Fibroblast of lung (primary cell): Measurements from ENCODE around the gene P4HA3. TPM values are rescaled to one million over a fixed set of nuclear protein-coding genes. Genes with fewer than 3 reads are reported as not detected.

Experiments
- DNase-seq, 2 donors: peaks; one replicate each; pipeline versions ENCODE4 v3.0.0 to v3.0.0-alpha.2; 2010; ENCODE audit warnings: low read depth in 2 of 2
- H2AFZ ChIP-seq: 2 replicates; pipeline ENCODE4 v1.5.1; 2012; ENCODE audit warnings: low read length, control low read depth, inconsistent platforms
- H3K27ac ChIP-seq: 2 replicates; pipeline ENCODE4 v1.5.1; 2011; ENCODE audit warnings: low read length, control low read depth; ENCODE audit not compliant: insufficient read depth
- H3K27me3 ChIP-seq: 2 replicates; pipeline ENCODE4 v1.5.1; 2011; ENCODE audit warnings: mild to moderate bottlenecking, low read length; ENCODE audit not compliant: control insufficient read depth, insufficient read depth
- H3K36me3 ChIP-seq: 2 replicates; pipeline ENCODE4 v1.5.1; 2011; ENCODE audit warnings: low read length; ENCODE audit not compliant: control insufficient read depth, insufficient read depth
- H3K4me1 ChIP-seq: 2 replicates; pipeline ENCODE4 v1.5.1; 2011; ENCODE audit warnings: low read length; ENCODE audit not compliant: control insufficient read depth, insufficient read depth; ENCODE audit errors: extremely low read depth
- H3K4me2 ChIP-seq: 2 replicates; pipeline ENCODE4 v1.5.1; 2011; ENCODE audit warnings: low read length, control low read depth; ENCODE audit not compliant: insufficient read depth; ENCODE audit errors: extremely low read depth
- H3K4me3 ChIP-seq, 4 experiments: fragments of 200-600 bp in 1 of 4; sonication (generic) in 1 of 4; replicated peaks in 1 of 4; 2 replicates each; pipeline ENCODE4 v1.5.1; 2011 to 2016; ENCODE audit warnings: low read length in 4 of 4, low read depth in 3 of 4, mild to moderate bottlenecking in 3 of 4, control low read depth in 2 of 4, inconsistent platforms in 1 of 4, mixed read lengths in 1 of 4; ENCODE audit not compliant: insufficient read depth in 1 of 4; ENCODE audit errors: control extremely low read depth in 1 of 4
- H3K79me2 ChIP-seq: 2 replicates; pipeline ENCODE4 v1.5.1; 2012; ENCODE audit warnings: mild to moderate bottlenecking, low read length, inconsistent platforms; ENCODE audit not compliant: control insufficient read depth, insufficient read depth
- H3K9ac ChIP-seq: 2 replicates; pipeline ENCODE4 v1.5.1; 2011; ENCODE audit warnings: mild to moderate bottlenecking, low read length, control low read depth; ENCODE audit not compliant: insufficient read depth
- H3K9me3 ChIP-seq: 2 replicates; pipeline ENCODE4 v1.5.1; 2012; ENCODE audit warnings: low read depth, low read length; ENCODE audit not compliant: control insufficient read depth, insufficient read depth
- H4K20me1 ChIP-seq: 2 replicates; pipeline ENCODE4 v1.5.1; 2011; ENCODE audit warnings: low read length; ENCODE audit not compliant: control insufficient read depth, insufficient read depth; ENCODE audit errors: extremely low read depth
- CTCF ChIP-seq, 2 donors: IDR thresholded peaks in 1 of 2; conservative IDR thresholded peaks in 1 of 2; 1 replicate in 1 of 2; 2 replicates in 1 of 2; pipeline ENCODE4 v1.5.1; 2011 to 2012; ENCODE audit warnings: low read length in 2 of 2, control low read depth in 1 of 2, inconsistent platforms in 1 of 2, low read depth in 1 of 2, mild to moderate bottlenecking in 1 of 2
- EZH2 ChIP-seq: IDR thresholded peaks from 2 replicates; pipeline ENCODE4 v1.5.1; 2012; ENCODE audit warnings: low read length, control low read depth, mild to moderate bottlenecking; ENCODE audit errors: missing control alignments
- polyA plus RNA-seq, 2 donors: library from polyadenylated mRNA; depleted of rRNA in 1 of 2; stranded (reverse) in 1 of 2; unstranded in 1 of 2; fragments of >200 nt; gene quantifications; 2 replicates each; pipeline ENCODE4 v1.2.1, GENCODE V29; 2011 to 2012; ENCODE audit warnings: missing spikeins in 1 of 2
- total RNA-seq: library from RNA; depleted of rRNA; stranded (reverse); fragments of >200 nt; gene quantifications from 2 replicates; pipeline ENCODE4 v1.2.1, GENCODE V29; 2014

P4HA3 gene
- total and polyA plus RNA-seq, 2 donors (not counting 1 experiment from before 2014, with no cell fraction given): 3.1 to 4.1 TPM

DNA sequence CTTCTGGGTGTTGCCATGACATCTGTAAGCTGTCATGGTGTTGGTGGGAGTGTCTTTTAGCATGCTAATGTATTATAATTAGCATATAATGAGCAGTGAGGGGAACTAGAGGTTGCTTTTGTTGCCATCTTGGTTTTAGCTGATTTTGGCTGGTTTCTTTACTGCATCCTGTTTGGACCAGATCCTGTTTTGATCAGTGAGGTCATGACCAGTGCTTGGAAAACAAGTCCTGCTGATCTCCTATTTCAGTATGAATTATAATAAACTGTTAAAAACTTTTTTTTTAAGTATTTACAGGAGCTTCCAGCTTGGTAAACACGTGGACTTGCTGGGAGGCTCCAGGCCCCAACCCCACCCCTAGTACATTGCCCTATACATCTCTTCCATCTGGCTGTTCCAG, 30.5 kb upstream of the P4HA3 start:
- no peak overlapping the region for H3K9ac ChIP-seq
- H3K4me1 ChIP-seq: no peaks in the 10 kb centered on the region
- peak in 1 of 2 donors; percentile 22 for DNase-seq
- H3K4me3 ChIP-seq: no peak overlapping the region
- H3K4me2 ChIP-seq: no peak overlapping the region
- H2AFZ ChIP-seq: no peak overlapping the region
- H3K79me2 ChIP-seq: no peaks in the 10 kb centered on the region
- no peak overlapping the region for H3K27ac ChIP-seq
- TF ChIP-seq CTCF (conservative IDR thresholded peaks at IDR 0.05 in 1 of 2, IDR thresholded peaks at IDR 0.05 in 1 of 2; ENCODE audit: low read depth in 1 of 2, low read length in 2 of 2) (no peak), EZH2 (no peak)
- no peaks in the 10 kb centered on the region for H3K9me3 ChIP-seq
- no peaks in the 10 kb centered on the region for H3K36me3 ChIP-seq
- H4K20me1 ChIP-seq: no peaks in the 10 kb centered on the region
- no peaks in the 10 kb centered on the region for H3K27me3 ChIP-seq

DNA sequence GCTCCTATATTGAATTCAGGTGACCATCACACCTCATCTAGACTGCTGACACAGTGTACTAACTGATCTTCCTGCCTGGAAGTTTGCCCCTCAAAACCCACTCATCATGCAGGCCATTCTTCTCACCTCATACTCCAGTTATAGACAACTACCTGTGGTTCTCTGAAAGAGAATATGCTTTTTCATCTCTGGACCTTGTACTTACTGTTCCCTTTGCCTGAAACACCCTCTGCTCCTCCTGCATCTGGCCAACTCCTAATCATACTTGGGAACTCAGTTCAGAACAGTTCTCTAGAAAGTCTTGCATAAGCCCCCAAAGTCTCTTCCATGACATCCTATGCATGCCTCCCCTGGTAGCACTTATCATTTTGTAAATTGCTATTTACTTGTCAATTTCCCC, 28.2 kb upstream of the P4HA3 start:
- Histone ChIP-seq H3K79me2 (no peaks in the 10 kb centered on the region), H2AFZ (no peak overlapping the region), H3K4me1 (no peaks in the 10 kb centered on the region), H3K9ac (no peak overlapping the region), H3K36me3 (no peaks in the 10 kb centered on the region), H3K4me2 (no peak overlapping the region), H3K9me3 (no peaks in the 10 kb centered on the region), H3K27ac (no peak overlapping the region), H4K20me1 (no peaks in the 10 kb centered on the region), H3K4me3 (no peak overlapping the region), H3K27me3 (no peaks in the 10 kb centered on the region)
- DNase-seq: no peak
- TF ChIP-seq EZH2 (no peak), CTCF (conservative IDR thresholded peaks at IDR 0.05 in 1 of 2, IDR thresholded peaks at IDR 0.05 in 1 of 2; ENCODE audit: low read depth in 1 of 2, low read length in 2 of 2) (no peak)

- no peaks in the 10 kb centered on the region for H3K27me3 ChIP-seq
- H3K4me3 ChIP-seq: no peak overlapping the region
- H3K9ac ChIP-seq: no peak overlapping the region
- no peaks in the 10 kb centered on the region for H3K4me1 ChIP-seq
- TF ChIP-seq CTCF (conservative IDR thresholded peaks at IDR 0.05 in 1 of 2, IDR thresholded peaks at IDR 0.05 in 1 of 2; ENCODE audit: low read depth in 1 of 2, low read length in 2 of 2) (no peak), EZH2 (no peak)
- no peak overlapping the region for H3K4me2 ChIP-seq
- H3K9me3 ChIP-seq: no peaks in the 10 kb centered on the region
- no peak for DNase-seq
- H4K20me1 ChIP-seq: no peaks in the 10 kb centered on the region
- no peak overlapping the region for H2AFZ ChIP-seq
- H3K36me3 ChIP-seq: no peaks in the 10 kb centered on the region
- H3K27ac ChIP-seq: no peak overlapping the region
- H3K79me2 ChIP-seq: no peaks in the 10 kb centered on the region
These were observed 27.5 kb upstream of the P4HA3 start for GRCh38 chr11:74338963-74339362.
